Neural progenitor cell (in vitro differentiated cells): Measurements from ENCODE around the gene CD63. TPM values are rescaled to one million over a fixed set of nuclear protein-coding genes. Genes with fewer than 3 reads are reported as not detected.

Source experiments
- DNase-seq: peaks from one replicate; pipeline ENCODE4 v3.0.0-alpha.2; 2016; ENCODE audit warnings: low spot score
- H2AFZ ChIP-seq: fragments of 200-600 bp; sonication (generic); replicated peaks from 2 replicates; pipeline ENCODE4 v1.6.1; 2016; ENCODE audit warnings: antibody characterized with exemption
- H3F3A ChIP-seq: fragments of 200-600 bp; sonication (generic); 2 replicates; pipeline ENCODE4 v1.6.1; 2016; ENCODE audit warnings: antibody characterized with exemption, low read depth
- H3K27ac ChIP-seq: fragments of 200-600 bp; sonication (generic); 2 replicates; pipeline ENCODE4 v1.5.1; 2016; ENCODE audit warnings: mild to moderate bottlenecking
- H3K27me3 ChIP-seq: fragments of 200-600 bp; sonication (generic); 2 replicates; pipeline ENCODE4 v1.6.1; 2016; ENCODE audit warnings: mild to moderate bottlenecking, moderate library complexity
- H3K36me3 ChIP-seq: fragments of 200-600 bp; sonication (generic); 2 replicates; pipeline ENCODE4 v1.5.1; 2016
- H3K4me1 ChIP-seq: fragments of 200-600 bp; sonication (generic); 2 replicates; pipeline ENCODE4 v1.6.1; 2016; ENCODE audit warnings: mixed run types
- H3K4me2 ChIP-seq: fragments of 200-600 bp; sonication (generic); 2 replicates; pipeline ENCODE4 v1.6.1; 2016
- H3K4me3 ChIP-seq: fragments of 200-600 bp; sonication (generic); 2 replicates; pipeline ENCODE4 v1.5.1; 2016
- H3K79me2 ChIP-seq: fragments of 200-600 bp; sonication (generic); 2 replicates; pipeline ENCODE4 v1.6.1; 2016; ENCODE audit warnings: low read depth
- H3K9ac ChIP-seq: fragments of 200-600 bp; sonication (generic); 2 replicates; pipeline ENCODE4 v1.6.1; 2016
- H3K9me3 ChIP-seq: fragments of 200-600 bp; sonication (generic); 2 replicates; pipeline ENCODE4 v1.5.1; 2016; ENCODE audit warnings: low read depth
- H4K20me1 ChIP-seq: fragments of 200-600 bp; sonication (generic); 2 replicates; pipeline ENCODE4 v1.6.1; 2016; ENCODE audit warnings: low read depth
- H3K27ac Mint-ChIP-seq: 3 replicates; pipeline ENCODE4 v1.8.0; 2021; ENCODE audit warnings: mixed read lengths
- H3K27me3 Mint-ChIP-seq: 2 replicates; pipeline ENCODE4 v1.8.0; 2022; ENCODE audit warnings: low read depth, mild to moderate bottlenecking, inconsistent platforms, moderate library complexity, mixed read lengths; ENCODE audit not compliant: insufficient read depth
- H3K36me3 Mint-ChIP-seq: 3 replicates; pipeline ENCODE4 v1.8.0; 2021; ENCODE audit warnings: mixed read lengths
- H3K4me1 Mint-ChIP-seq: 3 replicates; pipeline ENCODE4 v1.8.0; 2021; ENCODE audit warnings: mixed read lengths
- H3K4me3 Mint-ChIP-seq: 3 replicates; pipeline ENCODE4 v1.8.0; 2021; ENCODE audit warnings: mild to moderate bottlenecking, moderate library complexity, mixed read lengths
- H3K9me3 Mint-ChIP-seq: 3 replicates; pipeline ENCODE4 v1.8.0; 2020; ENCODE audit warnings: mixed read lengths
- EZH2 ChIP-seq: fragments of 200-600 bp; sonication (generic); IDR thresholded peaks from 2 replicates; pipeline ENCODE4 v1.6.1; 2017; ENCODE audit warnings: antibody characterized with exemption, mild to moderate bottlenecking, moderate library complexity
- EZH2phosphoT487 ChIP-seq: fragments of 200-600 bp; sonication (generic); IDR thresholded peaks from 2 replicates; pipeline ENCODE4 v1.6.1; 2017; ENCODE audit warnings: antibody characterized with exemption
- total RNA-seq: library from RNA; depleted of rRNA; stranded (reverse); fragments of >200 nt; gene quantifications from 2 replicates; pipeline ENCODE4 v1.2.3, GENCODE V29; 2015; ENCODE audit warnings: low replicate concordance
- TF ChIP-seq, protein P1 (sequence below): fragments of 200-600 bp; sonication (generic); IDR thresholded peaks from 2 replicates; pipeline ENCODE4 v1.5.1; 2017; ENCODE audit warnings: antibody characterized with exemption, mild to moderate bottlenecking

The CD63 gene
- total RNA-seq, 1 donor from 2014 or later: 305 TPM

DNA sequence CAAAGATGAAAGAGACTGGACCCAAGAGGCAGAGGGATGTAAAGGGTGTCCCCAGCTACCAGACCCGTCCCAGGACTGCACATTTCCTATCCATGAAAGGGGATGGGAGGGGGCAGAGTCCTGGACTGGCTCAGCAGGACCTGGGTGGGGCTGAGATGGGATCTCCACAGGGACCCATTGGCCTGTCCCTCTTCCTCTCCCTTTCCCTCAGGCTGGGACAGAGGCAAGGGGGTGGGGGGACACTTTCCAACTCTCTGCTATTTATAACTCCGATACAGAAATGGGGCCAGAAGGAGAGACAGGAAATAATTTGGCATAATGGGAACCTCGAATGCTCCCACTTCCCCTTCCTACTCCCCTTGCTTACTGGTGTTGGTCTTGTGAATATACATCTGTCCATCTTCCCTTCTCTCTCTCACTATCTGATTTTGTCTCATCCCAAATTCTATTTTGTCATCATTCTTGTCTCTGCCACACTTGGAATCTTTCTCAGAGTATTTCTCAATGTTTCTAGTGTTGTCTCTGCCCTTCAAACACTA is 20.0 kb downstream of the CD63 start:
- no peak for DNase-seq
- H4K20me1 ChIP-seq: peaks cover 18% of the 10 kb centered on the region
- peaks cover 31% of the 10 kb centered on the region for H3K27me3 ChIP-seq
- H3K4me1 ChIP-seq: peaks cover 29% of the 10 kb centered on the region
- peaks cover 35% of the 10 kb centered on the region for H3K79me2 ChIP-seq
- Mint-ChIP-seq H3K9me3 (no peaks in the 10 kb centered on the region), H3K4me1 (peaks cover 48% of the 10 kb centered on the region), H3K4me3 (peak overlapping the region; percentile 98), H3K27me3 (peaks cover 13% of the 10 kb centered on the region), H3K27ac (peak overlapping the region; percentile 9), H3K36me3 (no peaks in the 10 kb centered on the region)
- TF ChIP-seq EZH2phosphoT487 (no peak), EZH2 (no peak)
- TF ChIP-seq, protein P1, sequence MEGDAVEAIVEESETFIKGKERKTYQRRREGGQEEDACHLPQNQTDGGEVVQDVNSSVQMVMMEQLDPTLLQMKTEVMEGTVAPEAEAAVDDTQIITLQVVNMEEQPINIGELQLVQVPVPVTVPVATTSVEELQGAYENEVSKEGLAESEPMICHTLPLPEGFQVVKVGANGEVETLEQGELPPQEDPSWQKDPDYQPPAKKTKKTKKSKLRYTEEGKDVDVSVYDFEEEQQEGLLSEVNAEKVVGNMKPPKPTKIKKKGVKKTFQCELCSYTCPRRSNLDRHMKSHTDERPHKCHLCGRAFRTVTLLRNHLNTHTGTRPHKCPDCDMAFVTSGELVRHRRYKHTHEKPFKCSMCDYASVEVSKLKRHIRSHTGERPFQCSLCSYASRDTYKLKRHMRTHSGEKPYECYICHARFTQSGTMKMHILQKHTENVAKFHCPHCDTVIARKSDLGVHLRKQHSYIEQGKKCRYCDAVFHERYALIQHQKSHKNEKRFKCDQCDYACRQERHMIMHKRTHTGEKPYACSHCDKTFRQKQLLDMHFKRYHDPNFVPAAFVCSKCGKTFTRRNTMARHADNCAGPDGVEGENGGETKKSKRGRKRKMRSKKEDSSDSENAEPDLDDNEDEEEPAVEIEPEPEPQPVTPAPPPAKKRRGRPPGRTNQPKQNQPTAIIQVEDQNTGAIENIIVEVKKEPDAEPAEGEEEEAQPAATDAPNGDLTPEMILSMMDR: no peak
- H3K27ac ChIP-seq: no peak overlapping the region
- H3K36me3 ChIP-seq: no peaks in the 10 kb centered on the region
- H3K9ac ChIP-seq: no peak overlapping the region
- H3K4me2 ChIP-seq: peak overlapping the region; percentile 97
- peaks cover 14% of the 10 kb centered on the region for H3F3A ChIP-seq
- H3K9me3 ChIP-seq: no peaks in the 10 kb centered on the region
- peak overlapping the region; percentile 86 for H2AFZ ChIP-seq
- peak overlapping the region; percentile 90 for H3K4me3 ChIP-seq

DNA sequence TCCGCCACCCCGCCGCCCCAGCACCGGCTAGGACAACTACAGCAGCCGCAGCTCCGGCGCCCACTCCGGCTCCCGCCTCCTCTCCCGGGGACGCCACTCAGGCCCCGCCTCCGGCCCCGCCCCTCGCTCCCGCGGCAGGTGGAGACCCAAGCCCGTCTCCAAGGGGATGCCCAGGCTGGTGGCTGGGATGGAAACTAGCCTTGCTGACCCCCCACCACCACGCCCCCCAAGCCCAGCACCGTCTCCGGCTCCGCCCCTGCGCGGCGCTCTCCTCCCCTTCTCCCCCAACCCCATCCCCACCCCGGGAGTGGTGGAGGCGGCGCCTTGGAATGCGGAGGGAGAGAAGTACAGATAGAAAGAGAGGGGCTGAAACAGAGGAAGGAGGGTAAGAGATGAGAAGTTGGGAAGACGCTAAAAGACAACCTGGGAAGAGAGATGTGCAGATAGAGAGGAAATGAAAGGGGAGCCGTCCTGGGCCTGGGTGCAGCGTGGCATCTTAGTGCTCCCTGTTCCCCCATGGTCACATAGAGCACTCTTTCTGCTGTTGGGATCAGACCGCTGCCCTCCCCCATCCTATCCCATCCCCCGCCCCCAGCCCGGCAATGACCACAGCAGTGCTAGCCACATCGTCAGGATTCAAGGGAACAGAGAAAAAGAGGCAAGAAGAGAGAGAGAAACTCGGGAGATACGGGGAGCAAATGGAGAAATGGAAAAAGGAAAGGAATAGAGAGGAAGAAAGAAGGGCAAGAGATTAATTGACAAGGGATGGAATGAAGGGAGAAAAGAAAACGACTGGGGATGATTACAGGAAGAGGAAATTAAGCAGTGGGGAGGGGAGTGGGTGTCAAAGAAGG is 20.7 kb downstream of the CD63 start, which contains the start of gene ITGA7:
TSS of gene ITGA7 (minus strand) at position 64 of the 854 bp plus-strand sequence. CDS start 222 bp downstream, outside the sequence.
- H3K36me3 Mint-ChIP-seq: peaks cover 1% of the 10 kb centered on the region
- Histone ChIP-seq H3K79me2 (peaks cover 38% of the 10 kb centered on the region), H3K4me3 (peak within 1 kb of the TSS; percentile 90), H3K9ac (peak within 1 kb of the TSS; percentile 48), H3K4me2 (peak within 1 kb of the TSS; percentile 97), H3K27ac (no peak within 1 kb of the TSS), H3K4me1 (peaks cover 29% of the 10 kb centered on the region), H3F3A (peaks cover 14% of the 10 kb centered on the region), H3K36me3 (no peaks in the 10 kb centered on the region), H2AFZ (peak within 1 kb of the TSS; percentile 86), H4K20me1 (peaks cover 18% of the 10 kb centered on the region), H3K27me3 (peaks cover 31% of the 10 kb centered on the region), H3K9me3 (no peaks in the 10 kb centered on the region)
- peak; percentile 97 for DNase-seq
- peaks cover 52% of the 10 kb centered on the region for H3K4me1 Mint-ChIP-seq
- H3K4me3 Mint-ChIP-seq: peak within 1 kb of the TSS; percentile 98
- peak within 1 kb of the TSS; percentile 9 for H3K27ac Mint-ChIP-seq
- TF ChIP-seq, protein P1: no peak
- TF ChIP-seq EZH2 (no peak), EZH2phosphoT487 (no peak)
- peaks cover 12% of the 10 kb centered on the region for H3K27me3 Mint-ChIP-seq
- no peaks in the 10 kb centered on the region for H3K9me3 Mint-ChIP-seq

DNA sequence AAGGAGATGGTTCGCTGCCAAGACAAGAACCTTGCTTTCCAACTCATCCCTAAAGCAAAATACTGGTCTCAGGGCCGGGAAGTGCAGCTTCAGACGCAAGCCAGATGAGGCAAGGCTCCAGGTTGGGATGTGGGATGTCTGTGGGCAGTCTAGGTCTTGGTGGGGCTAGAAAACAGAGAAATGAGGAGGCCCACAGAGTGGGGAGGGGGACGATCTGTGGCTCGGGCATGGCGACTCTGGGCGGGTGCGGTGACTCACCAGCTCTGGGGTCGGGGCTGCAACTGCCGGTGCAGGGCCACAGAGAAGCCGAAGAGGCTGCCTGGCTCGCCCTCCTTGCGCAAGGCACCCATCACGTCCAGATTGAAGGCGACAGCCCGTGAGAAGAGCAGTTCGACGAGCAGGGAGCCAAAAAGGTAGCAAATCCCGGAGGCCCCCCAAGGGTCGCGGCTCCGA is 21.6 kb downstream of the CD63 start:
- Mint-ChIP-seq H3K27me3 (peaks cover 12% of the 10 kb centered on the region), H3K4me1 (peaks cover 52% of the 10 kb centered on the region), H3K27ac (no peak overlapping the region), H3K36me3 (peaks cover 8% of the 10 kb centered on the region), H3K4me3 (peak overlapping the region; percentile 98), H3K9me3 (no peaks in the 10 kb centered on the region)
- Histone ChIP-seq H3K4me3 (peak overlapping the region; percentile 90), H3F3A (peaks cover 14% of the 10 kb centered on the region), H3K27ac (no peak overlapping the region), H3K27me3 (peaks cover 26% of the 10 kb centered on the region), H3K79me2 (peaks cover 38% of the 10 kb centered on the region), H3K9ac (peak overlapping the region; percentile 48), H2AFZ (peak overlapping the region; percentile 82), H4K20me1 (peaks cover 18% of the 10 kb centered on the region), H3K36me3 (no peaks in the 10 kb centered on the region), H3K4me2 (peak overlapping the region; percentile 97), H3K4me1 (peaks cover 29% of the 10 kb centered on the region), H3K9me3 (no peaks in the 10 kb centered on the region)
- TF ChIP-seq EZH2 (no peak), EZH2phosphoT487 (no peak)
- TF ChIP-seq, protein P1: no peak
- peak; percentile 55 for DNase-seq
